IMR-90 (cell line): ENCODE measurements around the gene NRCAM. TPM values are rescaled to one million over a fixed set of nuclear protein-coding genes. Genes with fewer than 3 reads are reported as not detected.

Source experiments
- ATAC-seq: fragments of 200-7000 bp; cut with Tn5 transposase; 2 replicates; pipeline ENCODE4 v1.9.1; 2020; ENCODE audit warnings: low read depth, mild to moderate bottlenecking, moderate library complexity
- BruUV-seq: library from RNA; stranded (reverse); fragments of 400-500 nt; replicated peaks from 2 replicates; lab custom pipeline; 2021; lab: Mats Ljungman, UMichigan
- CTCF ChIA-PET: fragments of 300-600 bp; formaldehyde crosslinking; extraction: SDS; loops from one replicate; lab custom pipeline; 2021; ENCODE audit warnings: antibody characterized with exemption; lab: Yijun Ruan, JAX
- POLR2A ChIA-PET: fragments of 300-600 bp; sonication (Branson Sonifier 250); formaldehyde crosslinking; loops from one replicate; lab custom pipeline; 2022; ENCODE audit warnings: antibody characterized with exemption; ENCODE audit not compliant: unreplicated experiment; lab: Charles Lee
- DNase-seq: peaks from one replicate; pipeline ENCODE4 v3.0.0; 2013
- H2AFZ ChIP-seq: replicated peaks from 2 replicates; pipeline ENCODE3; 2013; ENCODE audit warnings: low read length, mild to moderate bottlenecking; ENCODE audit not compliant: poor library complexity
- H2AK5ac ChIP-seq: 2 replicates; pipeline ENCODE4 v1.6.1; 2013; ENCODE audit warnings: low read depth, low read length, inconsistent platforms
- H2AK9ac ChIP-seq: replicated peaks from 2 replicates; pipeline ENCODE3; 2013; ENCODE audit warnings: mild to moderate bottlenecking, low read depth, low read length, moderate library complexity; ENCODE audit not compliant: poor library complexity
- H2BK120ac ChIP-seq: 2 replicates; pipeline ENCODE4 v1.6.1; 2013; ENCODE audit warnings: low read depth, low read length, inconsistent platforms
- H2BK15ac ChIP-seq: 3 replicates; pipeline ENCODE4 v1.6.1; 2013; ENCODE audit warnings: low read depth, low read length, inconsistent platforms
- H2BK20ac ChIP-seq: 2 replicates; pipeline ENCODE4 v1.6.1; 2013; ENCODE audit warnings: low read depth, mild to moderate bottlenecking, inconsistent platforms, low read length, moderate library complexity
- H2BK5ac ChIP-seq: 2 replicates; pipeline ENCODE4 v1.6.1; 2013; ENCODE audit warnings: mild to moderate bottlenecking, low read depth, low read length, inconsistent platforms; ENCODE audit not compliant: poor library complexity, severe bottlenecking
- H3K14ac ChIP-seq: replicated peaks from 2 replicates; pipeline ENCODE4 v1.6.1; 2013; ENCODE audit warnings: low read depth, low read length, inconsistent platforms
- H3K18ac ChIP-seq: 2 replicates; pipeline ENCODE4 v1.6.1; 2013; ENCODE audit warnings: low read depth, low read length, control low read depth
- H3K23ac ChIP-seq: 2 replicates; pipeline ENCODE4 v1.6.1; 2013; ENCODE audit warnings: low read depth, low read length, inconsistent platforms
- H3K27ac ChIP-seq: 2 replicates; pipeline ENCODE4 v1.5.1; 2013; ENCODE audit warnings: mild to moderate bottlenecking, control low read depth, low read length; ENCODE audit not compliant: insufficient read depth
- H3K27me3 ChIP-seq: 2 replicates; pipeline ENCODE4 v1.6.1; 2013; ENCODE audit warnings: low read length; ENCODE audit not compliant: control insufficient read depth, insufficient read depth
- H3K36me3 ChIP-seq: 2 replicates; pipeline ENCODE4 v1.6.1; 2013; ENCODE audit warnings: low read length, mixed read lengths; ENCODE audit not compliant: control insufficient read depth, insufficient read depth
- H3K4ac ChIP-seq: 2 replicates; pipeline ENCODE4 v1.6.1; 2013; ENCODE audit warnings: low read depth, low read length, inconsistent platforms
- H3K4me1 ChIP-seq: 2 replicates; pipeline ENCODE4 v1.6.1; 2013; ENCODE audit warnings: low read length, mixed read lengths; ENCODE audit not compliant: control insufficient read depth, insufficient read depth
- H3K4me2 ChIP-seq: 2 replicates; pipeline ENCODE4 v1.6.1; 2013; ENCODE audit warnings: low read depth, mild to moderate bottlenecking, control low read depth, low read length, moderate library complexity
- H3K4me3 ChIP-seq: 2 replicates; pipeline ENCODE4 v1.5.1; 2013; ENCODE audit warnings: low read depth, mild to moderate bottlenecking, control low read depth, low read length, moderate library complexity; ENCODE audit not compliant: insufficient read depth
- H3K56ac ChIP-seq: 2 replicates; pipeline ENCODE4 v1.6.1; 2013; ENCODE audit warnings: low read length, inconsistent platforms; ENCODE audit not compliant: insufficient read depth; ENCODE audit errors: extremely low read depth
- H3K79me1 ChIP-seq, 2 experiments: 2 replicates each; pipeline ENCODE4 v1.6.1; 2013; ENCODE audit warnings: low read length in 2 of 2, inconsistent platforms in 1 of 2, low read depth in 1 of 2
- H3K9ac ChIP-seq: 2 replicates; pipeline ENCODE4 v1.6.1; 2013; ENCODE audit warnings: low read depth, low read length, control low read depth
- H3K9me1 ChIP-seq: 2 replicates; pipeline ENCODE4 v1.6.1; 2013; ENCODE audit warnings: low read length, inconsistent platforms; ENCODE audit not compliant: insufficient read depth
- H3K9me3 ChIP-seq: 2 replicates; pipeline ENCODE4 v1.6.1; 2013; ENCODE audit warnings: low read length; ENCODE audit not compliant: control insufficient read depth, insufficient read depth
- H4K20me1 ChIP-seq: 2 replicates; pipeline ENCODE4 v1.6.1; 2013; ENCODE audit warnings: low read length, inconsistent platforms; ENCODE audit not compliant: insufficient read depth
- H4K5ac ChIP-seq: 2 replicates; pipeline ENCODE4 v1.6.1; 2013; ENCODE audit warnings: mild to moderate bottlenecking, low read depth, low read length, control low read depth
- H4K8ac ChIP-seq, 2 experiments: 2 replicates each; pipeline ENCODE4 v1.6.1; 2013; ENCODE audit warnings: low read depth in 2 of 2, low read length in 2 of 2, control low read depth in 1 of 2, inconsistent platforms in 1 of 2
- H4K91ac ChIP-seq: 2 replicates; pipeline ENCODE4 v1.6.1; 2013; ENCODE audit warnings: low read depth, low read length, inconsistent platforms; ENCODE audit not compliant: insufficient read depth
- BHLHE40 ChIP-seq: fragments of 150-350 bp; IDR thresholded peaks from 2 replicates; pipeline ENCODE4 v1.6.1; 2016; ENCODE audit warnings: mild to moderate bottlenecking, low read depth, low read length
- FOS ChIP-seq: fragments of 150-350 bp; IDR thresholded peaks from 2 replicates; pipeline ENCODE4 v1.6.1; 2016; ENCODE audit warnings: low read depth, low read length
- MAFK ChIP-seq: IDR thresholded peaks from 2 replicates; pipeline ENCODE4 v1.6.1; 2012; ENCODE audit warnings: low read depth, low read length, improper control_type of control experiment
- POLR2A ChIP-seq: IDR thresholded peaks from 2 replicates; pipeline ENCODE4 v1.6.1; 2012; ENCODE audit warnings: mild to moderate bottlenecking, low read depth, low read length
- RAD21 ChIP-seq: IDR thresholded peaks from 2 replicates; pipeline ENCODE4 v1.6.1; 2012; ENCODE audit warnings: low read length, improper control_type of control experiment
- RFX5 ChIP-seq: IDR thresholded peaks from 2 replicates; pipeline ENCODE4 v1.8.0; 2012; ENCODE audit warnings: low read depth, mild to moderate bottlenecking, low read length, moderate library complexity
- SMC3 ChIP-seq: fragments of 150-350 bp; IDR thresholded peaks from 2 replicates; pipeline ENCODE4 v1.6.1; 2016; ENCODE audit warnings: low read depth, mild to moderate bottlenecking, antibody characterized with exemption, low read length, moderate library complexity
- WGBS, 2 experiments: methylation state at CpG; one replicate each; pipeline versions ENCODE4 v1.1.5 to v1.1.7; 2013; ENCODE audit warnings: missing lambda C conversion rate in 2 of 2; ENCODE audit not compliant: insufficient read length in 1 of 2; ENCODE audit errors: extremely low coverage in 2 of 2; 5-methylcytosine and 5-hydroxymethylcytosine counted together
- dilution Hi-C: fragments of 300-500 bp; cut with HindIII; formaldehyde crosslinking; loops from one replicate; pipeline ENCODE4 v1.14.3; 2018; ENCODE audit warnings: low sequenced_read_pairs; ENCODE audit not compliant: unreplicated experiment
- in situ Hi-C: fragments of 300-500 bp; cut with MboI; formaldehyde crosslinking; loops from 3 replicates; pipeline ENCODE4 v1.14.3; 2019; ENCODE audit warnings: low sequenced_read_pairs, inconsistent platforms, mixed read lengths
- intact Hi-C: fragments of 100-400 bp; cut with micrococcal nuclease; formaldehyde crosslinking; loops from 2 replicates; pipeline ENCODE4 v1.10.0; 2022
- polyA plus RNA-seq, 3 experiments: library from polyadenylated mRNA; depleted of rRNA; stranded (reverse); fragments of >200 nt; gene quantifications; 2 replicates each; pipeline ENCODE4 v1.2.3, GENCODE V29; 2012; ENCODE audit warnings: low replicate concordance in 1 of 3
- total RNA-seq: library from RNA; depleted of rRNA; stranded (reverse); fragments of >200 nt; gene quantifications from 2 replicates; pipeline ENCODE4 v1.2.3, GENCODE V29; 2012

The NRCAM gene
- total and polyA plus RNA-seq, 2 of the 4 experiments (the other 2 are of a cell fraction): 0.46 to 1.1 TPM

DNA sequence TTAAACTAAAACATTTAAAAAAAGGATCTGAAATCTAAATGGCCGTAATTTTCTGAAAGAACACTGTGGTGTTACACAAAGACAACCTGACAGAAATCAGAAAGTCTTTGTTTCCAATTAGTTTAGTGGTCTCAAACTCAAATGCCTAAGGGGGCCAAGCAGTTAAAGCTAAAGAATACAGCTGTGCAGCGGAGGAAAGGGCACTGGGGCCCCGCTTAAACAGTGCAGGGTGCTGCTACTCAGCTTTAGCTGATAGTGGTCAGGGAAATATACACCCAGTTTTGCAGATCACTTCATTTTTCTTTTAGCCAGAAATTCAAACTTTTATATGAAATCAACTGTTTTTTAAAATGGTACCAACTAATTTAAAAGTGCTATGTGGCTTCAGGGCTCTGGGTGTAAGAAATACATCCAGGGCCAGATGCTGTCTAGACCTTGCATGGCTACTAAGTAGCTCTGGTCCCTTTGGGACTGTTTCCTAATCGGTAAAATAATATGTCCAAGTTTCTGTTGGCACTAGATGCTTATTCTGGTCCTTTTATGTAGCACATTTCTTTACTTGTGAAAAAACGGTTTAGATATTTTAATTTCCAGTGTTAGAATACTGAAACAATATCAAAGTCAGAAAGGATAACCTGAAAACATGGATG lies 164.3 kb downstream of the NRCAM start:
- DNase-seq (no peak), ATAC-seq (no peak)
- no peaks in the 10 kb centered on the region for H3K9me1 ChIP-seq
- H3K4me1 ChIP-seq: no peaks in the 10 kb centered on the region
- peaks cover 2% of the 10 kb centered on the region; the same call in 1 of the 2 replicates for H3K27me3 ChIP-seq
- H3K56ac ChIP-seq: no peak overlapping the region
- no peak overlapping the region for H3K4me2 ChIP-seq
- no peak overlapping the region for H2AFZ ChIP-seq
- WGBS, 2 experiments: 93% methylated on average over 2 of the region's 5 CpGs; no CpG with 5 or more reads in 1 of the 2 experiments
- no peak overlapping the region for H2AK5ac ChIP-seq
- H4K20me1 ChIP-seq: no peaks in the 10 kb centered on the region
- H2AK9ac ChIP-seq: no peak overlapping the region
- intact Hi-C loops (no loop called here), dilution Hi-C loops (no loop called here), in situ Hi-C loops (no loop called here)
- H3K9me3 ChIP-seq: no peaks in the 10 kb centered on the region
- TF ChIP-seq FOS (no peak), RAD21 (no peak), RFX5 (no peak), SMC3 (no peak), POLR2A (no peak), BHLHE40 (no peak), MAFK (no peak)
- H4K8ac ChIP-seq: no peak overlapping the region
- ChIA-PET POLR2A (no interaction called here), CTCF (no interaction called here)
- H2BK5ac ChIP-seq: no peak overlapping the region
- no peaks in the 10 kb centered on the region for H3K79me1 ChIP-seq
- H3K36me3 ChIP-seq: no peaks in the 10 kb centered on the region
- H3K18ac ChIP-seq: no peak overlapping the region
- H2BK20ac ChIP-seq: no peak overlapping the region
- no peak overlapping the region for H2BK120ac ChIP-seq
- H2BK15ac ChIP-seq: no peak overlapping the region
- no peak overlapping the region for H4K5ac ChIP-seq
- no TSS peak for BruUV-seq
- no peak overlapping the region for H3K23ac ChIP-seq
- no peak overlapping the region for H3K4ac ChIP-seq
- no peak overlapping the region for H3K14ac ChIP-seq
- H3K4me3 ChIP-seq: no peak overlapping the region
- H3K9ac ChIP-seq: no peak overlapping the region
- H4K91ac ChIP-seq: no peak overlapping the region
- no peak overlapping the region for H3K27ac ChIP-seq
